MM.1S (cell line): ENCODE data around the gene ATL1.

Source experiments
- DNase-seq: peaks from one replicate; pipeline ENCODE4 v3.0.0-alpha.2; 2015
- H2AFZ ChIP-seq: fragments of 300-600 bp; sonication (generic); 2 replicates; pipeline ENCODE4 v1.6.0; 2016; ENCODE audit warnings: antibody characterized with exemption, low read length
- H3F3A ChIP-seq: fragments of 300-600 bp; sonication (generic); 2 replicates; pipeline ENCODE4 v1.6.1; 2016; ENCODE audit warnings: mild to moderate bottlenecking, antibody characterized with exemption, low read length, moderate library complexity, mixed read lengths; ENCODE audit not compliant: insufficient read depth
- H3K27ac ChIP-seq: fragments of 300-600 bp; sonication (generic); 2 replicates; pipeline ENCODE4 v1.5.1; 2016; ENCODE audit warnings: mild to moderate bottlenecking, low read length
- H3K27me3 ChIP-seq: fragments of 300-600 bp; sonication (generic); replicated peaks from 2 replicates; pipeline ENCODE4 v1.6.0; 2016; ENCODE audit warnings: low read length; ENCODE audit not compliant: insufficient read depth
- H3K36me3 ChIP-seq: fragments of 300-600 bp; sonication (generic); replicated peaks from 2 replicates; pipeline ENCODE4 v1.6.1; 2016; ENCODE audit warnings: mild to moderate bottlenecking, low read length, mixed read lengths; ENCODE audit not compliant: insufficient read depth
- H3K4me1 ChIP-seq: fragments of 300-600 bp; sonication (generic); 2 replicates; pipeline ENCODE4 v1.6.1; 2016; ENCODE audit warnings: low read length, mixed read lengths
- H3K4me2 ChIP-seq: fragments of 300-600 bp; sonication (generic); 2 replicates; pipeline ENCODE4 v1.6.0; 2016; ENCODE audit warnings: low read depth, low read length
- H3K4me3 ChIP-seq: fragments of 300-600 bp; sonication (generic); 2 replicates; pipeline ENCODE4 v1.5.1; 2016; ENCODE audit warnings: low read length, mixed read lengths
- H3K79me2 ChIP-seq: fragments of 300-600 bp; sonication (generic); 2 replicates; pipeline ENCODE4 v1.6.1; 2016; ENCODE audit warnings: mixed run types, low read length, mixed read lengths
- H3K9ac ChIP-seq: fragments of 300-600 bp; sonication (generic); 2 replicates; pipeline ENCODE4 v1.6.1; 2016; ENCODE audit warnings: low read length, mixed read lengths
- H3K9me2 ChIP-seq: fragments of 300-600 bp; sonication (generic); replicated peaks from 2 replicates; pipeline ENCODE4 v1.6.1; 2016; ENCODE audit warnings: mild to moderate bottlenecking, low read length, mixed read lengths; ENCODE audit not compliant: insufficient read depth
- H3K9me3 ChIP-seq: fragments of 300-600 bp; sonication (generic); replicated peaks from 2 replicates; pipeline ENCODE4 v1.6.1; 2016; ENCODE audit warnings: mild to moderate bottlenecking, low read length, mixed read lengths; ENCODE audit not compliant: insufficient read depth
- H4K20me1 ChIP-seq: fragments of 300-600 bp; sonication (generic); 2 replicates; pipeline ENCODE4 v1.6.1; 2016; ENCODE audit warnings: mild to moderate bottlenecking, low read length, moderate library complexity, mixed read lengths; ENCODE audit not compliant: insufficient read depth
- EZH2 ChIP-seq: fragments of 300-600 bp; sonication (generic); optimal IDR thresholded peaks from 2 replicates; pipeline ENCODE3; 2017; ENCODE audit warnings: low read depth, mild to moderate bottlenecking, antibody characterized with exemption, low read length, mixed read lengths
- EZH2phosphoT487 ChIP-seq: fragments of 300-600 bp; sonication (generic); IDR thresholded peaks from 2 replicates; pipeline ENCODE4 v1.6.1; 2018; ENCODE audit warnings: antibody characterized with exemption, low read length
- TF ChIP-seq, protein P1 (sequence below): fragments of 300-600 bp; sonication (generic); IDR thresholded peaks from 2 replicates; pipeline ENCODE4 v1.5.1; 2016; ENCODE audit warnings: antibody characterized with exemption, low read length, mixed read lengths

The ATL1 gene

DNA sequence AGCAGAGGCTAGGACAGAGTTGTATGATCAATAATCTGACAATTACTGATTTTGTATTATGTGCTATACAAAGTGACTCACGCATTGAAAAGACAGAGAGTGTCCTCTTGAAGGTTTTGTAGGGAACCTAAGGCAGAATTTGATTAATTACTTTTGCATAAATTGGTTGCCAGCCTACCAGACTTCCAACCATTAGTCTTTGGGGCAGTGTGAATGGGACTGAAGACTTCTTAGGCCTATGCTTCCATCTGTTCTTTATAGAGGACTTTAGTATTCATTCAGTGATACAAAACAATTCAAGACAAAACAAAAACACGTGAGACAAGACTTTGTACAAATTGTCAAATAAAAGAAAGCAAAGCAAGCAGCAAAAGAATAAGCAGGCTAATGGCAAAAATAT, 46.5 kb downstream of the ATL1 start:
- peaks cover 23% of the 10 kb centered on the region for H3K4me1 ChIP-seq

DNA sequence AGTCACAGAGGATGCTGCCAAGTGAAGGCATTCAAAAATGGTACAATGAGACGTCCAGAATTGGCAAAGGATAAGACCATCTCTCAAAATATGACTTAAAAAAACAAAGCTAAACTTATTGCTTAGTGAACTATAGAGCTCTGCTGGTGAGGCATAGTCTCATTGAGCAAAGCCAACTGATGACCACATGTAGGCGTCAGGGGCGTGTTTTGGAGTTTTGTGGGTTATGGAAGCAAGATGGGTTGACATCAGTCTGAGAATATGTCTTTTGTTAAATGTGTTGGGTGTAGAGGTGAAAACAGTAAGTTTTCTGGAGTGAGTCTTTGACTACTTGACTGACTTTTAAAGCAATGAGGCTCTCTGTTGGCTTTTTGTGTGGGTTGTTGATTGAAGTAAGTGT, 47.2 kb downstream of the ATL1 start:
- no peaks in the 10 kb centered on the region for H3K79me2 ChIP-seq
- H3K4me2 ChIP-seq, result no peak overlapping the region
- H3K27me3 ChIP-seq, result no peaks in the 10 kb centered on the region
- no peaks in the 10 kb centered on the region for H3F3A ChIP-seq
- no peak overlapping the region for H2AFZ ChIP-seq
- H3K9me3 ChIP-seq, result no peaks in the 10 kb centered on the region
- no peak overlapping the region for H3K4me3 ChIP-seq
- DNase-seq, result no peak
- H3K27ac ChIP-seq, result no peak overlapping the region
- no peaks in the 10 kb centered on the region for H3K9me2 ChIP-seq
- TF ChIP-seq EZH2phosphoT487 (no peak), EZH2 (no peak)
- TF ChIP-seq, protein P1, sequence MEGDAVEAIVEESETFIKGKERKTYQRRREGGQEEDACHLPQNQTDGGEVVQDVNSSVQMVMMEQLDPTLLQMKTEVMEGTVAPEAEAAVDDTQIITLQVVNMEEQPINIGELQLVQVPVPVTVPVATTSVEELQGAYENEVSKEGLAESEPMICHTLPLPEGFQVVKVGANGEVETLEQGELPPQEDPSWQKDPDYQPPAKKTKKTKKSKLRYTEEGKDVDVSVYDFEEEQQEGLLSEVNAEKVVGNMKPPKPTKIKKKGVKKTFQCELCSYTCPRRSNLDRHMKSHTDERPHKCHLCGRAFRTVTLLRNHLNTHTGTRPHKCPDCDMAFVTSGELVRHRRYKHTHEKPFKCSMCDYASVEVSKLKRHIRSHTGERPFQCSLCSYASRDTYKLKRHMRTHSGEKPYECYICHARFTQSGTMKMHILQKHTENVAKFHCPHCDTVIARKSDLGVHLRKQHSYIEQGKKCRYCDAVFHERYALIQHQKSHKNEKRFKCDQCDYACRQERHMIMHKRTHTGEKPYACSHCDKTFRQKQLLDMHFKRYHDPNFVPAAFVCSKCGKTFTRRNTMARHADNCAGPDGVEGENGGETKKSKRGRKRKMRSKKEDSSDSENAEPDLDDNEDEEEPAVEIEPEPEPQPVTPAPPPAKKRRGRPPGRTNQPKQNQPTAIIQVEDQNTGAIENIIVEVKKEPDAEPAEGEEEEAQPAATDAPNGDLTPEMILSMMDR, result no peak
- peaks cover 23% of the 10 kb centered on the region for H3K4me1 ChIP-seq
- no peak overlapping the region for H3K9ac ChIP-seq
- no peaks in the 10 kb centered on the region for H4K20me1 ChIP-seq
- no peaks in the 10 kb centered on the region for H3K36me3 ChIP-seq

More for the DNA sequence above, 46.5 kb downstream of the ATL1 start:
- Histone ChIP-seq H3K9me3 (no peaks in the 10 kb centered on the region), H3K79me2 (no peaks in the 10 kb centered on the region), H3K4me2 (peak overlapping the region; percentile 21; the same call in 1 of the 2 replicates), H3K4me3 (no peak overlapping the region), H3K27ac (no peak overlapping the region), H3K9ac (no peak overlapping the region), H3K36me3 (no peaks in the 10 kb centered on the region), H2AFZ (no peak overlapping the region), H3K9me2 (no peaks in the 10 kb centered on the region), H4K20me1 (no peaks in the 10 kb centered on the region), H3K27me3 (no peaks in the 10 kb centered on the region), H3F3A (no peaks in the 10 kb centered on the region)
- no peak for DNase-seq
- TF ChIP-seq EZH2 (no peak), EZH2phosphoT487 (no peak)
- TF ChIP-seq, protein P1, result no peak

DNA sequence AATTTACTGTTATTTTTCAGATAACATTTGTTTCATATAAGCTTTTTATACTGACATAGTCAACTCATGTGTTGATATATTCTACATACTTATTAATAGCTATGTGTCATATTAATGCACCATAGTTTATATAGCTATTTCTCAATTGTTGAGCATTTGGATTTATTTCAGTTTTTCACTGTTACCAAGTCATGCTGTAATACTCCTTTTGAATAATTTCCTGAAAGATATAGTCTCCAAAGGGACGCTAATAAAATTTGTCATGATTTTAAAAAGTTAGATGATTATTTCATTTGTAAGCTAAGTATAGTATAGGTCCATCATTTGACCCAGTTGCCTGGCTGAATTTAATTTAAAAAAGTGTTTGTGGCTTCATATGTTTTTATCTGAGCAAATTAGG, 47.8 kb downstream of the ATL1 start:
- H3K27me3 ChIP-seq, result no peaks in the 10 kb centered on the region
- H3K79me2 ChIP-seq, result no peaks in the 10 kb centered on the region
- no peaks in the 10 kb centered on the region for H3F3A ChIP-seq
- H3K27ac ChIP-seq, result no peak overlapping the region
- TF ChIP-seq EZH2 (no peak), EZH2phosphoT487 (no peak)
- TF ChIP-seq, protein P1, result no peak
- H3K4me2 ChIP-seq, result no peak overlapping the region
- H4K20me1 ChIP-seq, result no peaks in the 10 kb centered on the region
- no peak overlapping the region for H3K9ac ChIP-seq
- DNase-seq, result no peak
- no peaks in the 10 kb centered on the region for H3K36me3 ChIP-seq
- H3K9me3 ChIP-seq, result no peaks in the 10 kb centered on the region
- peaks cover 23% of the 10 kb centered on the region for H3K4me1 ChIP-seq
- no peaks in the 10 kb centered on the region for H3K9me2 ChIP-seq
- no peak overlapping the region for H3K4me3 ChIP-seq
- no peak overlapping the region for H2AFZ ChIP-seq
